Activated CD4-positive, alpha-beta T cell treated with anti-CD3 and anti-CD28 coated beads, Interleukin-2, Interleukin-4, amounts not matched to agents 100 ng/mL and 50 ng/mL, durations not matched to agents 16 hours and 8 hours (primary cell): ENCODE measurements around the gene SNAI3.

Experiments used
- DNase-seq: peaks from one replicate; pipeline ENCODE4 v3.0.0-alpha.2; 2020; ENCODE audit warnings: low spot score

SNAI3 gene

DNA sequence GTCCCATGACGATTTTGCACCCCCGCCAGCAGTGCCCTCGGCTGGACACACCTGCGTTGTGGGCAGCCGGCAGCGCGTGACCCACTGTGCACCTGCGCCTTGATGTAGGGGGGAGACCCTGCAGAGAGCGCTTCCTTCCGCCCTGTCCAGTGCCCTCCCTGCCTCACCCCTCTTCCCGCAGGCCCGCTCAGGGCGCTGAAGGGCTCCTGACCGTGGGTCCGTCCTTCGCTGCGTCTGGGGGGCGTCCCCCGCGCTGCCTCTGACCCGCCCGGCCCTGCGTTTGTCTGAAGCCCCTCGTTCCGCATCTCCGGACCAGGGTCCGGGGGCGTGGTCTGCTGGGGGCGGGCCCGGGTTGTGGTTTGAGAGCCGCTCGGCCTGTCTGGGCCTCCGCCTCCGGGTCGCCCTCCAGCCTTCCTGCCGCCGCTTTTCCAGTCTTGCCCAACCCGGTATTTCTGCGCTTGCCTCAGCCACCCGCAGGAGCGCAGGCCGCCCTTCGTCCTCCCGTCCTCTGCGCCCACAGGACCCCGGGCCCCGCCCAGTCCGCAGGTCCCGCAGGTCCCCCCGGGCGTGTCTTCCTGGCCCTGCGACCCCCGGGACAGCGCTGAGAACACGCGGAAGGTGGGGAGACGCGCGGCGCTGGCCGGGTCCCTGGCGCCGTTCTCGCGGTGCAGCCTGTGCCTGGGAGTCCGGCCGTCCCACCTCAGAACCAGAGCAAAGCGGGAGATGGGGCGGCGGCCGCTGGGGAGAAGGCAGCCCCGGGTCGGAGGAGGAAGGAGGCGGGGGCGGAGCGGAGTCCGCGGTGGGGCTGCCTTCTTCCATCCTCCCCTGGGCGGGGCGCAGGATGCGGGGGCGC lies 51.9 kb downstream of the SNAI3 start:
- DNase-seq = peak; percentile 43

DNA sequence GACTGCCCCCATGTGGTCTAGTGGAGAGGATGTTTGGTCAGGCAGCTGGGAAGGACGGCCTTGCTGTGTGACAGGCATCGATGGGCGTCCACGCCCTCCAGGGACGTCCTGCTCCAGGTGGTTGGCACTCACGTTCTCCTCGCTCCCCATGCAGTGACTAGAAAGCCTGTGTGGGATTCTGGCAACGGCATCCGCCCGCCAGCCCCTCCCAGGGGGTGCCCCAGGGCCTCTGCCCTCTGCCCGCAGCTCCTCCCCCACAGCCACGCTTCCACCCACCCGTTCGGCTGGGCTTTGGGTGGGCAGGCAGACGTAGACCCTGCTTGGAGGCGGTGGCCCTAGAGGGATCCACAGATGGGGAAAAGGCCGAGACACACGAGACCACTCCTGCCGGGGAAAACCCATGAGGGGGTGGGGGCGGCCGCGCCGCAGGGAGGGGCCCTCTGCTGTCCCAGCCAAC lies 52.6 kb downstream of the SNAI3 start:
- DNase-seq = peak; percentile 47

DNA sequence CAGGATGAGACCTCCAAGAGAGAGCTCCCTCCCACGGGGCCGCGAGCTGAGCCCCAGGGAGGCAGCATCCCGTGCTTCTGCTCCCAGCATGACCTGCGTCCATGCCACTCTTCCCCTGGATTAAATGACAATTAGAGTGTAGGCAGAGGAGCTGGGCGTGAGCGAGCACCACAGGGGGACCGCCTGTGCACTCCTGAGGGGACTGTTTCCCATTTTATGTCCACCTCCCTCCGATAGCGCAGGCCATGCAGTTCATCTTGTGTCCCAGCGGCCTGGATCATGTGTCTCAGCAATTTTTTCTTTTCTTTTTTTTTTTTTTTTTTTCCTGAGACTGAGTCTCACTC lies 53.7 kb downstream of the SNAI3 start:
- no peak for DNase-seq

DNA sequence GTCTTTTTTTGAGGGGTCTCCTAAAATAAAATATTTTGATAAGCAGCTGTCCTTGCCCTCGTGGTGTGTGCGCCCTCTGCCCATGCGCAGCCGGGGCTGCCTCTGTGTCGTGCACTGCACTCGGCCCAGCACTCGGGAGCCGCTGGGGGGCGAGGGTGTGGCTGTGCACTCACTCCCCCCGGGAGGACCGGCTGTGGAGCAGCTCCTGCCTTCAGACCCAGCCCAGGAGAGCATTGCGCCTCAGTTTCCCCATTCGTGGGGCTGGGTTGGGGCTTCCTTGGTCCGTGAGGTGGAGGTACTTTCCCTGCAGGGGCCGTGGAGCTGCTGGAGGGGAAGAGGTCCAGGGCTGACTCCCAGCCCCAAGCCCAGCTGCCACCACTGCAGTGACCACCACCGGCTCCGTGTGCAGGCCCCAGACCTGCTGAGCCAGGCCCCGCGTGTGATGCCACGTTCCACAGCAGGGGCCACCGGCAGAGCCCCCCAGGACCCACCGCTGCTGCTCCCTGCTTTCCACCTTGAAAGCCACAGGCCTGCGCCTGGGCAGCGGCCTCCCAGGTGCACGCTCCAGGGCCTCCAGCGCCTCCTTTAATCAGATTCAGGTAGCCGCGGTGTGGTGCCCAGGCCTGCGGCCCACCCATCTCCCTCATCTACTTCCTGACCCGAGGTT lies 54.3 kb downstream of the SNAI3 start:
- no peak for DNase-seq

DNA sequence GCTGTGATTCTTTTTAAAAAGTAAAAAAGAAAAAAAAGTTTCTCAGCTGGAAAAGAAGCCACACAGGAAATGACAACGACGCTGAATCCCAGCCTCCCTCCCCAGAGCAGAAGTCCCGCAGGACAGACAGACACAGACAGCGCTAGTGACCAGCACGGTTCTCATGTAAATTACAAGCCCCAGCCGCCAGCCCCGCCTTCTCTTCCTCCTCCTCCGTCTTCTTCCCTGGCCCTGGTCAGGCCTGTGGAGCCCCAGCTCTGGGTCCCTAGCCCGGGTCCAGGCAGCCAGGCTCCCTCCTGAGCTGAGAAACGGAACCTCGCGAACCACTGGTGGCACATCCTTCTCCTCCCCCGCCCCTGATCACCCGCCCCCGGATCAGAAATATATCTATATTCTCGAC lies 54.9 kb downstream of the SNAI3 start:
- DNase-seq = no peak

DNA sequence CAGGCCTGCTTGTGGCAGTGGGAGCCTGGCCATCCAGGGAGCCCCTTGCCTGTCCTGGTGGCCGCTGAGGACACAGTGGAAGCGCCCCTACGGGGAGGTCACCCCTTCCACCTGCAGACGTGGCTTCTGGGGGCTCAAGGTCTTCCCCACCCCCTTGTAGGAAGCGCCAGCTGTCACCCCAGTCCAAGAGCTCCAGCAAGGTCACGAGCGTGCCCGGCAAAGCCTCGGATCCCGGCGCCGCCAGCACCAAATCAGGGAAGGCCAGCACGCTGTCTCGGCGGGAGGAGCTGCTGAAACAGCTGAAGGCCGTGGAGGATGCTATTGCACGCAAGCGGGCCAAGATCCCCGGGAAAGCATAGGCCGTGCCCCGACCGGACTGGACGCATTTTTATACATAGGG lies 55.4 kb downstream of the SNAI3 start:
- DNase-seq = no peak

DNA sequence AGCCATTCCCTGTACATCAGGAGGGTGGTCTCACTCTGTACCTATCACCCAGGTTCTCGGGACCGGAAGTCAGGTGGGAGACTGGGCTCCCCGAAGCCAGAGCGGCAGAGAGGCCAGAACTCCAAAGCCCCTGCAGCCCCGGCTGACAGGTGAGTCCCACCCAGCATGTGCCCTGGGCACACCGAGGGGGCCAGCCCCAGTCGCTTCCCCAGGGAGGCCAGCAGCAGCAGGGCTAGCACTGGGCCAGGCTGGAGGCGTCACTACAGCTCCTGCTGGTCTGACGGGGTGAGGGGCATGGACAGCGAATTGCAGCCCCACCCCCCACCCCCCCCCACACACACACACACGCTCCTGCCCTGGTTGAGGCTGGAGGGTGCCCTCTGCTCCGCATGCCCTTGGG lies 55.9 kb downstream of the SNAI3 start:
- DNase-seq = no peak

DNA sequence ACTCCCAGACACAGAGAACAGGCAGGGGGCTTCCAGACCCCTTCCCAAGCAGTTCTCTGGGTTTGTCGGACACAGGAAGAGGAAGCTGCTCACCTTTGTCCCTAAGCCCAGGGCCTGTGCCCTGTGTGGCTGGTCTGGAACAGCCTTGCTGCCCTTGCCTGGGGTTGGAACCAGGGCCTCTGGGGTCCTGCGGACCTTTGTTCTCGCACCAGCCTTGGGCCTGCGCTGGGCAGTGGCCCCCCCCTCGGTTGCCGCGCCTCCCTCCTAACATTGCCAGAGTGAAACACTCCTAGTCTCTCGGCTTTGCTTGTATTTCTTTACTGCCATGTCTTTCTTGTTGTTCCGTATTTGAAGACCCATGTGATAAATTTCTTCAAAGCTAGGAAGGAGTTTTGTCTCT lies 56.5 kb downstream of the SNAI3 start:
- no peak for DNase-seq

DNA sequence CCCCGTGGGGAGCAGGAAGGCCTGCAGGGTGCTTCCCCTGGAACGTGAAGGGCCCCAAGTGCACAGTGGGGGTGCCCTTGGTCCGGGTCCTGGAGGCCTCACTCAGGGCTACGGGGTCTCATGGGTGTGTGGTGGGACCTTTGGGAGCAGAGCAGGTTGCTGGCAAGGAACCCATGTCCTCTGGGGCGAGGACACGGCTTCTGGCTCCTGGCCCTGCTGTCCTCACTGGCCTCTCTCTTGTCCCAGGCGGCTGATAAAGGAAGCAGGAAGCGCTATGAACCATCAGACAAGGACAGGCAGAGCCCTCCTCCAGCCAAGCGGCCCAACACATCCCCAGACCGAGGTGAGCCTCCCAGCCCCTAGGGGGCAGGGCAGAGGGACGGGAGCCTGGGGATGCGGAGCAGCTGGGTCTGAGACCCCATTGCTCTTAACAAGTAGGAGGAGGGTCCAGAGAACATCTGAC lies 57.8 kb downstream of the SNAI3 start:
- DNase-seq = no peak
